ENCODE measurements around the gene RALGAPA2. TPM values are rescaled to one million over a fixed set of nuclear protein-coding genes. Genes with fewer than 3 reads are reported as not detected.
A peak's percentile ranks its signal among the peaks of the same experiment; 100 is the strongest.

Gene RALGAPA2
- total and polyA plus RNA-seq, 2 experiments from 2014 or later: 14.5 to 35.5 TPM

DNA sequence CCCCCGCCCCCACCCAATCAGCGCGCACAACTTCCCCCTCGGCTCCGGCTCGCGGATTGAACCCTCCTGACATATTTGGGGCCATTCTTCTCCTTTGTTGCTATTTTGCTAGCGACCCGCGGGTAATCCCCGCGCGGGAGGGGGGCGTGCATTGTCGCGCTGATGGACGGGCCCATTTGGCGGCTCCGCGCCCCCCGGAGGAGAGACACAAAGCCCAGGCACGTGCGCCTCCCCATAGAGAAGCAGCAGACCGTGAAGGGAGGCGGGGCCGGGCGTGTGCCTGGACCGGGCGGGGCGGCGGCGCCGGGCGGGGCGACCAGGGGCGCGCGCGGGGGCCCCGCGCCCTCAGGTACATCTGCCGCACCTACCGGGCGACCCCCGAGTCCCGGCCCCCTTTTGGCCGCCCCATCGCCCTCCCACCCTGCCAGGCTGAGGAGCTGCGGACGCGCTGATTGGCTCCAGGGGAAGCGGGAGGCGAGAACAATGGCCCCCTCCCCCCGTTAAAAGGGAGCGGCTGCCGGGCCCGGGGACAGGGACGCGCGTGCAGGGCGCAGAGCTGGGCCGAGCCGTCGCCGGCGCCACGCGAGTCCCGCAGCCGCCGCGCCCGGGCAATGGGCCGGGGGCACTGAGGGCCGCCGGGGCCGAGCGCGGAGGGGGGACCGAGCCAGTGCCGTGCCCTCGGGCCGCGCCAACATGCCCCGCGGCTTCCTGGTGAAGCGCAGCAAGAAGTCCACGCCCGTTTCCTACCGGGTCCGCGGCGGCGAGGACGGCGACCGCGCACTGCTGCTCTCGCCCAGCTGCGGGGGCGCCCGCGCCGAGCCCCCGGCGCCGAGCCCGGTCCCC is 344.6 kb downstream of the RALGAPA2 start, which contains the start of gene INSM1:
INSM1 (plus strand) TSS at position 530 of the 843 bp plus-strand sequence; CDS start at position 694, 164 bp downstream.
- Histone ChIP-seq H3K27me3 (peaks cover 100% of the 10 kb centered on the region), H3K4me1 (ENCODE audit: low read depth) (no peaks in the 10 kb centered on the region), H3K27ac (no peak within 1 kb of the TSS), H3K36me3 (no peaks in the 10 kb centered on the region), H3K9me3 (ENCODE audit: low read depth) (no peaks in the 10 kb centered on the region), H3K4me3 (peak within 1 kb of the TSS; percentile 30)
- DNase-seq (ENCODE audit: low read depth in 1 of 2, low spot score in 1 of 2): no peak
- TF ChIP-seq, protein P1, sequence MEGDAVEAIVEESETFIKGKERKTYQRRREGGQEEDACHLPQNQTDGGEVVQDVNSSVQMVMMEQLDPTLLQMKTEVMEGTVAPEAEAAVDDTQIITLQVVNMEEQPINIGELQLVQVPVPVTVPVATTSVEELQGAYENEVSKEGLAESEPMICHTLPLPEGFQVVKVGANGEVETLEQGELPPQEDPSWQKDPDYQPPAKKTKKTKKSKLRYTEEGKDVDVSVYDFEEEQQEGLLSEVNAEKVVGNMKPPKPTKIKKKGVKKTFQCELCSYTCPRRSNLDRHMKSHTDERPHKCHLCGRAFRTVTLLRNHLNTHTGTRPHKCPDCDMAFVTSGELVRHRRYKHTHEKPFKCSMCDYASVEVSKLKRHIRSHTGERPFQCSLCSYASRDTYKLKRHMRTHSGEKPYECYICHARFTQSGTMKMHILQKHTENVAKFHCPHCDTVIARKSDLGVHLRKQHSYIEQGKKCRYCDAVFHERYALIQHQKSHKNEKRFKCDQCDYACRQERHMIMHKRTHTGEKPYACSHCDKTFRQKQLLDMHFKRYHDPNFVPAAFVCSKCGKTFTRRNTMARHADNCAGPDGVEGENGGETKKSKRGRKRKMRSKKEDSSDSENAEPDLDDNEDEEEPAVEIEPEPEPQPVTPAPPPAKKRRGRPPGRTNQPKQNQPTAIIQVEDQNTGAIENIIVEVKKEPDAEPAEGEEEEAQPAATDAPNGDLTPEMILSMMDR (IDR thresholded peaks at IDR 0.05; ENCODE audit: low read depth, low read length): no peak

DNA sequence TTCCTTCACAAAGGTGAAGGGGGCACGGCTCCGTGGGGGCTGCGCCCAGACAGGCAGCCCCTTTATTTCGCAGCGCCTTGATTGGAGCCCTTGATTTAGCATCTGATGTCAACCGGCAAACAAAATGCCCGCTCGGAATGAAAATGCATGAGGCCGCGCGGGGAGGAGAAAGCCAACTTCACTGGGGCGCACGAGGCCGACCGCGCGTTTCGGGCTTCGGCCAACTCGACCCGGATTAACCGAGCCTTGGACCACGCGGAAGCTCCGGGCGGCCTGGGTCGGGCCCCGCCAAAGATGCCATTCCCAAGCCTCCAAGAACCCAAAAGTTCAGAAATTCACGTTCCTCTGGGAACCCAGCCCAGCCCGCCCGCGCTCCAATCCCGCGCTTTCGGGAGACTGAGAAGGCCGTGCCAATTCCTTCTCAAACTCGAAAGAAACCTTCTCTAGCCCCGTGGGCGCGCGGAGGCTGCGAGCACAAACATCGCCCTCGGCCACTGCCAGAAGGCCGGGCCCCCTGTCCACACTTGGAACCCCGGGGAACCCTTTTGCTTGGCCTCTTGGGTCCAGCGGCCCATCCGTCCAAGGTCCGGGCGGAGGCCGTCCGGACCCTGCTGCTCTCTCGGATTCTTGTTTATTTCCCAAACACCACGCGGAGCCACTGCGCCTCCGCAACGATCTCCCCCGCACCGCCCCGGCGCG is 345.4 kb downstream of the RALGAPA2 start:
- no peaks in the 10 kb centered on the region for H3K9me3 ChIP-seq (ENCODE audit: low read depth)
- no peak overlapping the region for H3K4me3 ChIP-seq
- peaks cover 100% of the 10 kb centered on the region for H3K27me3 ChIP-seq
- no peaks in the 10 kb centered on the region for H3K36me3 ChIP-seq
- no peaks in the 10 kb centered on the region for H3K4me1 ChIP-seq (ENCODE audit: low read depth)
- TF ChIP-seq, protein P1 (IDR thresholded peaks at IDR 0.05; ENCODE audit: low read depth, low read length): no peak
- DNase-seq (ENCODE audit: low read depth in 1 of 2, low spot score in 1 of 2): peak in 1 of 2 donors; percentile 25
- no peak overlapping the region for H3K27ac ChIP-seq

DNA sequence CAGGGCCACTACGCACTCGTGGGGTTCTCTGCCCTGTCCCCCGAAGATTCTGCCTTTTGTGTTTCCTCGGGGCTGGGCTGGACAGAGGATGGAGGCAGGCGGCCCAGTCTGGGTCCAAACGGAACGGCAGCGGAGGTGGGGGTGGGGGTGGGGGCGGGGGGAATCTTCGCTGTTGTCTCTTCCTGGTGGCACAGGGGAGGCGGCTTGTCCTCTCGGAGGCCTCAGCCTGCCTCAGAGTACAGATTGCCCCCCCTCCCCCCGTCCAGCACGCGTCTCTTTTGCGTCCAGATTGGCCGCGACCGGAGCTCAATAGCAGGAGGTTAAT is 345.9 kb downstream of the RALGAPA2 start:
- Histone ChIP-seq H3K36me3 (no peaks in the 10 kb centered on the region), H3K9me3 (ENCODE audit: low read depth) (no peaks in the 10 kb centered on the region), H3K4me3 (no peak overlapping the region), H3K27ac (no peak overlapping the region), H3K27me3 (peaks cover 100% of the 10 kb centered on the region), H3K4me1 (ENCODE audit: low read depth) (no peaks in the 10 kb centered on the region)
- TF ChIP-seq, protein P1 (IDR thresholded peaks at IDR 0.05; ENCODE audit: low read depth, low read length): no peak
- no peak for DNase-seq (ENCODE audit: low read depth in 1 of 2, low spot score in 1 of 2)

DNA sequence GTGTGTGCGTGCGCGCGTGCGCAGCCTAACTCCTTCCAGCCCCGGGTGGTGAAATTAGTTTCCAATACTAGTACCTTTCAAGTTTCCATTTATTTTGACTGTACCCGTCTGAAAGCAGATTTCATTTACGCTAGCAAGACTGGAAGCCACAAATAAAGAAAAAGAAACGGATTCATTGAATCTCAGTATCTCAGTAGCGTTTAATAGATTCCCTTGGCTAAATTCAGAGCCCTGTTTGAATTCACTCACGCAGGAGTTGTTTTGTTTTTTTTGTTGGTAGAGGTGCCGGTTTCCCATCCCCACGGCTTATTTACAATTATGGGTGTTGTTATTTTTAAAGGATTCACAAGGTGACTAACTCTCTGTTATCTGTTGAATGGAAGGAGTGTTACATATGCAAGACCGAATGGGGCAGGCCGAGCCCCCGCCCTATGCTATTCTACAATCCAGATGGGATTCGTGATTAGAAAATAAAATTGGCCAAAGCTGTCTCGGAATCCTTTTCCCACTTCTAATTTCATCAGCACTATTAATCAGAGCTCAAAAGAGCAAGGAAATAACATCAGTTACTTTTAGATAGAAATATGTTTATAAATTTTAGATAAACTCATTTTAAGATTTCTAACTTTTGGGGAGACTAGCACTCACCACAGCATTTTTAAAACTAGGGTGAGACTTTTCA is 346.8 kb downstream of the RALGAPA2 start:
- peaks cover 100% of the 10 kb centered on the region for H3K27me3 ChIP-seq
- H3K27ac ChIP-seq: no peak overlapping the region
- no peak overlapping the region for H3K4me3 ChIP-seq
- no peaks in the 10 kb centered on the region for H3K9me3 ChIP-seq (ENCODE audit: low read depth)
- TF ChIP-seq, protein P1 (IDR thresholded peaks at IDR 0.05; ENCODE audit: low read depth, low read length): no peak
- H3K36me3 ChIP-seq: no peaks in the 10 kb centered on the region
- no peak for DNase-seq (ENCODE audit: low read depth in 1 of 2, low spot score in 1 of 2)
- H3K4me1 ChIP-seq (ENCODE audit: low read depth): no peaks in the 10 kb centered on the region

DNA sequence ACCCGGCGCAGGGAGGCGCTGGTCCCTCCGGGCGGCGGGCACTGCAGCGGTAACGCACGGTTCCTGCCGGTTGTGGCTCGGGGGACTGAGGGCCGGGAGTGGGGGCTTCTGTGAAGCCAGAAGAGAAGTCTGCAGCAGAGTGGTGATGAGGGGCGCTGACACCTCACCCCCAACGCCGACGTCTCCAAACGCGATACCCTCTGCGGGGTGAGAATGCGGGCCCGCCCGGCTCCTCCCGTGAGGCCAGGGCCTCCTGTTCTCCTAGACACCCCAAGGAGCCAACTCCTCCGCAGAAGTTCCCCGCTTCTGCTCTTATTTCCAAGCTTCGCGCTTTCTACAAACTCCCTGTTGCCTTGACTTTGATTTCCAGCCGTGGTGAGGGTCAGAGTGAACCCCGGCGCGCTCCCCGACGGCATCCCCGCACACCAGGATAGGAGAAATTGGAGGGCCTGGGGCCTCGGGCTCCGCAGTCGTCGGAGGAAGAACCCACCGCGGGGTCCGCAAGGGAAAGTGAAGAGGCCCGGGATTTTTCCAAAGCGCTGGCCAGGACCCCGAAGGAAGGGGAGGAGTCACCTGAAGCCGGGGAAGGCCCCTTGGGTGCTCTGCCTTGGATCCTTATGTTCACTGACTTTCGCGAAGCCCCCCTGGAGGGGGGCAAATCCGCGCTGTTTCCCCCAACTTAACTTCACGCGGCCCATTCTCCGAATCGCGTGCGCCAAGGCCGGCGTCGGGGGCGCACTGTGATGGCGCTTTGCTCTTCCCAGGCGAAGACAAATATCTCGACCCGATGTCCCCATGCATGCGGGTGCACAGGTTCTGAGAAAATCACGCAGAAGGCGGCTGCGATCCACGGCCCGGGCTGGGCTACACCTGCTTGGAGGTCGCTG is 347.6 kb downstream of the RALGAPA2 start:
- no peaks in the 10 kb centered on the region for H3K36me3 ChIP-seq
- no peak overlapping the region for H3K27ac ChIP-seq
- no peaks in the 10 kb centered on the region for H3K4me1 ChIP-seq (ENCODE audit: low read depth)
- H3K27me3 ChIP-seq: peaks cover 100% of the 10 kb centered on the region
- peak in 1 of 2 donors; percentile 14 for DNase-seq (ENCODE audit: low read depth in 1 of 2, low spot score in 1 of 2)
- TF ChIP-seq, protein P1 (IDR thresholded peaks at IDR 0.05; ENCODE audit: low read depth, low read length): no peak
- no peaks in the 10 kb centered on the region for H3K9me3 ChIP-seq (ENCODE audit: low read depth)
- H3K4me3 ChIP-seq: no peak overlapping the region
